ENCODE measurements around the gene PLEKHM3.
"Not testable (repeated sequence)": the region's sequence is repeated elsewhere in the genome, so short reads cannot be mapped to it uniquely, and the experiment has no call there.

Gene PLEKHM3

DNA sequence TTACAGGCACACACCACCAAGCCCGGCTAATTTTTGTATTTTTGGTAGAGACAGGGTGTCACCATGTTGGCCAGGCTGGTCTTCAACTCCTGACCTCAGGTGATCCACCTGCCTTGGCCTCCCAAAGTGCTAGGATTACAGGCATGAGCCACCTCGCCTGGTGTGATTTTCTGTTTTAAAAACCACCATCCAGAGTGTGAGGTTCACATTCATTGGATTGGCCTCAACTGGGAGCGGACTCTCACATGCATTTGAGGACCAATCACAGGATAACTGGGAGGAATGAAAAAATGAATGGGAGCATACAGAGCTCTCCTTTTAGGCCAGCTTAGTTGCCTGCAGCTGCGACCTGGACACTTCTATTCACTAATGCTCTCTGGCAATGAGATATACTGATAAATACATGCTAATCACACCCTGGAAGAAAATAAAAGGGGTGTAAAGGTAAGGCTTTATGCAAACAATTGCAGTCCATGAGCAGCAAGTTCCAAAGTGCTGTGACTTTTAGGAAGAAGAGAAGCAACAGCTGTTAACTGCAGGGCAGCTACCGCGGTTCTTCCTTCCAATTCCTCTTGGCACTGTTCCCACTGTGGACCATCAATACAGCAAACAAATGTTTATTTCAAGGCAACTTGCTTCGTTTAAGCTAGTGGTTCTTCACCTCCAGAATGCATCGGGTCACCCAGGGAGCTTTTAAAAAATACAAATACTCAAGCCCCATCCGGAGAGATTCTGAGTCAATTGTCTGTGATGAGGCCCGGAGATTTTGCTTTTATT, 206.1 kb downstream of the PLEKHM3 start:
- no peak for DNase-seq

DNA sequence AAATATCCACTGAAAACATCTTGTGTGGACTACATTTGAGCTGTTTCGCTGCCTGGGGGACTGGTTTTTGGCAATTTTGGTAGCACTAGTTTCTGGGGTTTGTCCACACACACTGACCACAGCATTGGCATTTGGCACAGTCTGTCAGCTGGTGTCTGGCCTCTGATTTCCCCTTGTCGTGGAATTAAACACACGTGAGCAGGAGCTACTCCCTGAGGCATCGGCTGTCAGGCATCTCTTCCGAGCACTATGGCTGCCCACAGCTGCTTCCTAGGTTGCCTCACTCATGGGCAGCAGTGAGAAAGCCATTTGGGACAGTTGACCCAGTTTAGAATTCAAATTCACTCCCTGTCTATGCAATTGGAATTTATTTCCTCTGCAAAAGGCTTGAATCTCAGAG, 208.8 kb downstream of the PLEKHM3 start:
- no peak for DNase-seq

DNA sequence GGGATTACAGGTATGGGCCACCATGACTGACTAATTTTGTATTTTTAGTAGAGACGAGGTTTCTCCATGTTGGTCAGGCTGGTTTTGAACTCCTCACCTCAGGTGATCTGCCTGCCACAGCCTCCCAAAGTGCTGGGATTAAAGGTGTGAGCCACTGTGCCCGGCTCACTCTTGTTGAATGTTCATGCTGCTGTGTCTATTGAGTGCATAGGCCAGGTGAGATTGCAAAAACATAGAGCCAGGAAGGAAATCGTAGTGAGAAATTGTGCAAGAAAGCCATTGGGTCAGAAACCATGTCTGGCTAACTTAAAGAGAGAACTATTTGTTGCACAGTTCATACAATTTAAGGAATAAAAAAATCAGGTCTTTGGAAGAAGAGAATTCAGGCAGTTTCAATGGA, 210.1 kb downstream of the PLEKHM3 start:
- no peak for DNase-seq

DNA sequence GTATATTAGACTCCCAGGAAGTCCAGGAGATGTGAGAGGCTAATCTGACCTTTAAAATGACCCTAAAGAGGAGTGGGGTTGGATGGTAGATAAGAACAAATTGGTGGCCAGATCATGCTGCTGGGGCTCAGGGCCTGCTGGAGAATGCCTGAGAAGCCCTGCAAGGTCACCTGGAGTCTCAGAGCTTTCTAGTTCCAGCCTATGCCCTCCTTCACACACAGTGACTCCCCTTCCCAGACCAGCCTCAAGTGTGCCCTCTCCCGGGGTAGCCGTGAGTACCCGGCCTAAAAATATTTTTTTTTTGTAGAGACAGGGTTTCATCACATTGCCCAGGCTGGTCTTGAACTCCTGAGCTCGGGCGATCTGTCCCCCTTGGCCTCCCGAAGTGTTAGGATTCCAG, 211.4 kb downstream of the PLEKHM3 start:
- no peak for DNase-seq

DNA sequence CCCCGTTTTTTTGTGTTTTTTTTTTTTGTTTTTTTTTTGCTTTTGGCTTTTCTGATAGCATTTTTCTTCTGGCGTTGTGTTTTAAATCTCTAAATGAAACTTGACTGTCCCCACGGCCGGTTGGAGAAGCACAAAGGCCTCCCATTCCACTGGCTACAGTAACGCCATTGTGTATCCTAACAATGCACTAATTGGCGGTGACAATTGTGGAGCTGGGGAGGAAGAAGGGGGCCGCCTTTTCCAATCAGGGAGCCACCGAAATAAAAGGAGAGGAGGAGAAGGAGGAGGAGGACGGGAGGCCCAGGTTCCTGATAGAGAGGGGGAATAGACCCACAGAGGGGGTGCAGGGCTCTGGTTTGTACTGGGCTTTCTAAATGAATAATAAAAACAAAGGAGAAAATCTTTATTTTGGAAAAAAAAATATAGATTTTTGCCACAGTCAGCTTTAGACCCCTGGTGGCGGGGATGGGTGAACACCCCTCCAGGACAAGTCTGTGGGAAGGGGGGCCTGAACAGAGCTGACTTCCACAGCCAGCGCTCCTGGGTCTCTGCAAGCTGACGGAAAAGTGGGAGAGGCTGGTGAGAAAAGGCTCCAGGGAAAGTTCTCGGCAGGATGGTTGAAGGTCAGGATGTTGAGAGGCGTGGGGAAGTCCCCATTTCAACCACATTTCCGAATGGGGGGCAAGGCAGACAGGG, 212.0 kb downstream of the PLEKHM3 start:
- no peak for DNase-seq

DNA sequence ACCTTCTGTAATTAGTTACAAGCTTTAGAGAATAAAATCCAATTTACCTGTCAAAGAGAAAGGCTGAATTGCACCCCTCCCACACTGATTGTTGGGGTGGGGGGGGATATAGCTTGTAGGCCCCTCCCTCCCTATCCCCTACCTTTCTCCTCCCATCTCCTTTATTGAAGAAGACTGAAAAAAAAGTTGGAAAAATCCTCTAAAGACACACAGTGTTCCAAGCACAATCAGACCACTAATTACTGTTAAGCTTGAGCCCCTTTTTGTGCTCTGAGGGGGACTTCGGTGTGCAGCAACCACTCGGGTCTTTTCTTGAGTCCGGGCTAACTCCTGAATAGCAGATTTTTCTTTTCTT, 212.6 kb downstream of the PLEKHM3 start:
- DNase-seq, result no peak

DNA sequence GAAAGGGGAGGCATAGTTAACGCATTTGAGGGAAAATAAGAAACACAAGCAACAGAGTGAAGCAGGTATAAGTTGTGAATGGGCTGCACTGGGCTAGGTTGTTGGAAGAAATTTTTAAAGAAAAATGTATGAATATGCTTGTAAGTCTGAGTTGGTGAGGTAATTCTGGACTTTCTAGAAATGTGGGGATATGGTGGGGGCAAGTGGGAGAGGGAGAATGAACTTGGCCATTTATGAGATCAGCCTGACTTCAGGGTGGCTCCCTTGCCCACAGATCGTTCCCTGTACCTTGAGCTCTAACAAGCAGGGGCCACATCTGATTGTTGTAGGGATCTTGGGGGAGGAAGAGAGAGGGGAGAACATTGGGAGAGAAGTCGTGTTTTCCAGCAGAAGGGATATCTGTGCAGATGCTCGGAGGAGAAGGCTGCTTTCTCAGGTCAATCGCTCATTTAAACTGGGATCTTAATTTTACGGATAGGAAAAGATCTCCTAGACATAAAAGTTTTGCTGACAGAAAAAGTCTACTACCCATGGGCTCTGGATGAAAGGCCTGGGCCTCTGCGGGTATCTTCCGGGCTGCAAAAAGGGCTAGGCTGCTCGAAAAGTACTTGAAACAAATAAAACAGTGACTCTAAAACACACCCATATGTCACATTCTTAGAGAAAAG, 213.1 kb downstream of the PLEKHM3 start:
- no peak for DNase-seq

DNA sequence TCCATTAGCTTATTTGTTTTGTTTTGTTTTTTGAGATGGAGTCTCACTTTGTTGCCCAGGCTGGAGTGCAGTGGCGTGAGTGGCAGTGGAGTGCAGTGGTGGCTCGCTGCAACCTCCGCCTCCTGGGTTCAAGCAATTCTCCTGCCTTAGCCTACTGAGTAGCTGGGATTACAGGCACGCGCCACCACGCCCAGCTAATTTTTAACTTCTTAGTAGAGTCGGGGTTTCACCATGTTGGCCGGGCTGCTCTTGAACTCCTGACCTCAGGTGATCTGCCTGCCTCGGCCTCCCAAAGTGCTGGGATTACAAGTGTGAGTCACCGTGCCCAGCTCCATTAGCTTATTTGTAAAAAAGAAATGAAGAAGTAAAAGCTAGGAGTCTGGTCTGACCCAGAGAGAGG, 213.7 kb downstream of the PLEKHM3 start:
- not testable (repeated sequence) for DNase-seq

DNA sequence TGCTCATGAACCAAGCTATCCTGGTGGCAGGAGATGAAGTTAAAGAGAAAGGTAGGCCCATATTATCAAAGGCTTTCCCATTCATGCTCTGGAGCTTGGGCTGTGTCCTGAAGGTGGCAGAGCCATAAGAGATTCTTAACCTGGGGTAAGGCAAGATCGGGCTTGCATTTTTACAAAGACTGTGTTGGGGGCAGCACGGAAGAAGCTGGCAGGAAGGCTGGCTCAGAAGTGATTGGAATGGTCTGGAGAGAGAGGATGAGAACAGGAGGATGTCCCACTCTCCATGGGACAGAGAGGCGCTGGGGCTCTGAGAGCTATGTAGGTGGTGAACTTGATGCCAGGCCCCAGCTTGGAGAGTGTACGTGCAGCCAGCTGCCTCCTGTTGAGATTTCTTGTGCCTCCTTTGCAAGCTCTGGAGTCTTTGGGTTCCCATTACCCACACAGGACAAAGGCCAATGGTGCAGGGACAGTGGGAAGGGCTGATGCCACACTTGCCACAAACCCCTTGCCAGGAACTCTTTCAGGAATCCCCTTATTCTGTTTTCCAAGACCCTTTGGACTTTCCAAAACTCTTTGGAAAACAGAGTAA, 215.0 kb downstream of the PLEKHM3 start:
- no peak for DNase-seq

DNA sequence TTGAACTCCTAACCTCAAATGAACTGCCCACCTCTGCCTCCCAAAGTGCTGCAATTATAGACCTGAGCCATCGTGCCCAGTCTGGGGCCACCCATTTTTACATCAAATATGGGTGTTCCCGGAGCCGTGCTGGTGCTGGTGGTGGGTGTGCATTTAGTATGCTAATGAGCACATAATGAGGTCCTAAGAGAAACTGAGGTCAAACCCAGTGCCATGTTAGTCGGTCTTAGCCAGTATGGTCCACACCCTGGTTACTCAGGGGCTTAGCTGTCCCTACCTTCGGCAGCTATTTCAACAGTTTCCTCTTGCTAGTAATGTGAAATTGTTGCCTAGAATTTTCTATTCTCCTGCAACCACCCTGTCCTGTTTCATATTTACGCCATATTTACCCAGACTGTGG, 217.2 kb downstream of the PLEKHM3 start:
- DNase-seq, result no peak

DNA sequence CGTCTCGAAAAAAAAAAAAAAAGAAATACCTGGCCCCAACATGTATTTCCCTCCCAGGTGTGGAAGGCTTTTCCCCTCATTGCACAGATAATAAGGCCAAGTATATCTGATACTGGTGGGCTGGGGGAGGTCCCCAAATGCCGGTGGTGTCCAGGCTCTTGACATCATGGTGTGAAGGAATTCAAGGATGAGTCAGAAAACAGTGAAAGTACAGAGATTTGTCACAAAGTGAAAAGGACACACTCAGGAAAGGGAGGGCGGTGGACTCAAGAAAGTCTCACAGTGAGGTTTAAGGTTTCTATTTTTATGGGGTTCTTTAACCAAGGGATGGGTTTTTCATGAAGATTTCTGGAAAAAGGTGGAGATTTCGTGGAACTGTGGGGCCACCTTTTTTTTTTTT, 217.8 kb downstream of the PLEKHM3 start:
- peak in 1 of 2 experiments; percentile 10 for DNase-seq

DNA sequence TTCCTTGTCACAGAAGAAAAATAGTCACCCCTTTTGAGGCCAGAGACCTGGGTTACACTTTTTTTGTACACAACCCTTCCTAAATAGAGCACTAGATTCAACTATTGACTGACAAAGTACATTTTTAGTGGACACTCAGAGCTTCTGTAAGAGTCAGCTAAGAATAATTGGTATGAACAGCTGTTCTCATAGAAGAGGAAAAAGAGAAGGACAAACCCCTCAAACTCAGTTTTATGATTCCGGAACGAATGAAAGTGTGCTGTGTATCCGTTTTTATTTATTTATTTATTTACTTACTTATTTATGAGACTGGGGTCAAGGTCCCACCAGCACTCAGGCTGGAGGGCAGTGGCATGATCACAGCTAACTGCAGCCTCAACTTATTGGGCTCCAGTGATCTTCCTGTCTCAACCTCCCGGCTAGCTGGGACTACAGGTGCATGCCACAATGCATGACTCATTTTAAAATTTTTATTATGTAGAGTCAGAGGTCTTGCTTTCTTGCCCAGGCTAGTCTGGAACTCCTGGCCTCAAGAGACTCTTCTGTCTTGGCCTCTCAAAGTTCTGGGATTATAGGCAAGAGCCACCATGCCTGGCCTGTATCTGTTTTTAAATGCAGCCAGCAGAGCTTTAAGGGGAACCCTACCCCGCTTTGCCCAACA, 219.6 kb downstream of the PLEKHM3 start:
- no peak for DNase-seq

DNA sequence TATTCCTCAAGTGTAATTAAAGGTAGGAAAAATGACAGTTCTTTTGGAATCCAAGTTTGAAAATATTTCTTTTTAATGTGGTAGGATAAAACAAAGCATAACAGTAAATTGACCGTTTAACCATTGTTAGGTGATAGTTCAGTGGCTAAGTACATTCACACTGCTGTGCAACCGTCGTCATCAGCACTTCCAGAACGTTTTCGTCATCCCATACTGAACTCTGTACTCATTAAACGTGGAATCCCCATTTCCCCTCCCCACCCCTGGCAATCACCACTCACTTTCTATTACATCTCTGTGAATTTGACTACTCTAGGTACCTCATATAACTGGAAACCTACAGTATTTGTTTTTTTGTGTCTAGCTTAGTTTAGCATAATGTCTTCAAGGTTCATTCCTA, 222.7 kb downstream of the PLEKHM3 start:
- DNase-seq, result no peak

DNA sequence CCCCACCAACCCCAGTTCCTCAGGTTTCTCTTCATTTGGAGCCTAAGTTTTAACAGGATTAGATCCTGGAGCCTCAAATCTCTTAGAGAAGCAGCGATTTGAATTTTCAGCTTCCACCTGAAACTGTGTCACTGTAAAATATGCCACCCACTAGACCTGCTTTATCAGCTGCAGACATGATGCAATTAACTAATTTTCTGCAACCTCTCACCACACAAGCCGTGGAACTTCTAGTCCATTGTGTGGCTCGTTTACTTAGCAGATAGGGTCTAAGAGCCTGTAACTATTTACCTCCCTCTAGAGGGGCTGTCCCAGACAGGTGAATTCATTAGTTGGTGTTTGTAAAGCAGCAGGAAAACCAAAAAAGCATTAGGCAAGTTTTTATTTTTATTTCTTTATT, 224.1 kb downstream of the PLEKHM3 start:
- no peak for DNase-seq

DNA sequence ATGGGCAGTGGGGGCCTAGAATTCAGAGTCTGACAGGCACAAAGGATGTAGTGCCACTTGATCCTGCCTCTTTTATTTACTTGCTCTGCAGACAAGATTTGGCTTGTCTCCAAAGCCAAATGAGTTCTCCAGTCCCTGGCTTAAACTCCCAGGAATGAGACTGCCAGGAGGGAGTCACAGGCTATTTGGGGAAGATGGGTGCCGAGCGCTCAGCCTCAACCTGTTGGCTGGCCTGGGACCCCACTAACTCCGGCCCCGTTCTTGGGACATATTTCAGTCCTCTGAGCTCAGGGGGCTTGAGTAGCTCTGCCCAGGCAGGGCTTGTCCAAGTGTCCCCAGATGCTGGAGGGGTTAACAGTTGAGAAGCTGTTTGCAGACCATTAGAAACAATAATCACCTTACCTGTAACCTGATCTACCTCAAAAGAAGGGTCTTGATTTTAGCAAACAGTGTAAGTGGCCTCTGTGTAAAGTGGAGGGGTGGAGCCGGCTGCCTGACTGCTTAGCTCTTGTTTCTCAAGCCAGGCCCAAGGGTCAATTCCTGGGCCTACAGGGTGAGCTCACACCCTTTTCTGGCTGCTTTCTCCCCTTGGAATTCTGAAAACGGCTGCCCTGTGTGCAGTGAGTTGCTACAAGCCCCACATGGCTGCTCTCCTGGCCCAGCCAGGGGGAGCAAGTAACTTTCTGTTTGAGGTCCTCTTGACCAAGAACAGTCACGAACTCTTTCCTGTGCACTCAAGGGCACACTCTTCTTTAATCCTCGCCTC, 228.6 kb downstream of the PLEKHM3 start:
- DNase-seq, result no peak

DNA sequence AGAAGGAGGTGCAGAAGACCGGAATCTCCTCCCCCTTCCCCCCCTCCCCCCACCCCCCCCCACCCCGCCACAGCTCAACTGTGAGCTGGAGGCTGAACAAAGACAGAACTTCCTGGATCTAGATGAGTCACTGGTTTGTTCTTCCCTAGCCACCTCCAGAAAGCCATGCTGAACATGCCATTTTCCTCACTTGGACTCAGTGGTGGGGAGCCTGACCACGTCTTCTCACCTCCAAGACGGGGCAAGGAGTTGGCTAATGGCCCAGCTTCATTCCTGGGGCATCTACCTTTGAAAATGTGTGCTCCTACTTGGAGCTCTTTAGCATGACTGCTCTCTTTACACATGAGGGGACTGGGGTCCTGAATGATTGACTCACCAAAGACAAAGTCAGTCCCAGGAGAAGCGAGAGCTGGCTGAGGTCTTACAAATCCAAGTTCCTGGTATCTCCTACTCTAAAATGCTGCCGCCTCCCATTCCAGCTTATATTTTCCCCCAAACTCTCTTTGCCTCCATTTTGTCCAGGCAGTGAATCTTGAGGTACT, 233.0 kb downstream of the PLEKHM3 start:
- DNase-seq, result no peak

DNA sequence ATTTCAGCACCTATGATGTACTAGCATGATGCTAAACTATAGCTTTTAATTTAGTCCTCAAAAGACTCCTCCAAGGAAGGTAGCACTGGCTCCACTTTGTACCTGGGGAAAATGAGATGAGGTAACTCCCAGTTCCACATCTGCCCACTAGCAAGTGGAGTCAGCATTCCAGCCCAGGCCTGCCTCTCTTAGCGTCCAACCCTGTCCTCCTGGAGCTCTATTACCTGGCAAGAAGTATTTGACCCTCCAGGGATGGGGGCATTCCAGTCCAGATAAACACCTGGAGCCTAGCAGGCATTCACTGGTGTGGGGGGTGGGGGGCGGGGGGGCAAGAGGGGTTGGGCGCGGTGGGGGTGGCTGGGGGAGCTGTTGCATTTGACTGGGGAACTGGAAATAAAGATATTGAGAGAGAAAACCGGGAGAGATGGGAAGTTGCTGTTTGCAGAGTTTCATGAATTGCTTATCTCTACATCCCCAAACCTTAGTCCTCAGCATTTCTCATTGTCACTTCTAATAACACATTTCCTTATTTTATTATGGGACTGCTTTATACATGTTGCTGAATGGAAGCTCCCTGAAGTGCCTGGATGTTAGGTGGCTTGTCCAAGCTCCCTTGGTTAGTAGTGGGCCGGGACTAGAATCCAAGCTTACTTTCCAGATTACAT, 233.6 kb downstream of the PLEKHM3 start:
- no peak for DNase-seq

DNA sequence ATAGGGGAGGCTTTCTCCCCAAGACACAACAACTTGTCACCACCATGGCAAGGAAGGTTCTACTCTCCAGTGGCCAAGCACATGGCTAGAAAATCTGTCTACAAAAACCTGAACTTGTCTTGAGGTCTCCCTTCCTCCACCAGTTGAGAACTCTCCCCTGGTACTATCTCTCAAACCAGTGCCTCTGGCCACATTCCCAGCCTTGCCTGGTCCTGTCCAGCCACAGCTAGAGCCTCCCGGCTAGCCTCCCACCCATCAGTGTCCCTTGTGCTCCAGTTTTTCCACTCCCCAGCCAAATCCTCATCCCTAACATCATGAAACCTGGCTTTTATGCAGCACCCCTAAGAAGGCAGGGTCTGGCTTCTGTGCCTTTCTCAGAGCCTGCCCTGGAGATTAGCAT, 234.4 kb downstream of the PLEKHM3 start:
- no peak for DNase-seq

DNA sequence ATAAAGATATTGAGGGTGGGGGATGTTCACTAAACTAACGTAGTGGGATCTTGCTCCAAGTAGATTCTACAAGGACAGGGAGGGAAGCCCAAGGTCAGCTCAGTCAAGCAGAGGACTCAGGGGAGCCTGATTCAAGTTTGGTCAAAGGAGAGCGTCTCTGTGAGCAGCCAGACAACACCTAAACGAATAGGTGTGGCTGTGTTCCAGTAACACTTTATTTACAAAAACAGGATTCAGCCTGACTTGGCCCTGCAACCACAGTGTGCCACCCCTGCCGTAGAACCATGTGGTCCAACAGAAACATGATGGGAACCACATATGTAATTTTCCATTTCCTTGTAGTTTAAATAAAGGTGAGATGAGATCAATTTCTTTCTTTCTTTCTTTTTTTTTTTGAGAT, 237.5 kb downstream of the PLEKHM3 start:
- no peak for DNase-seq

DNA sequence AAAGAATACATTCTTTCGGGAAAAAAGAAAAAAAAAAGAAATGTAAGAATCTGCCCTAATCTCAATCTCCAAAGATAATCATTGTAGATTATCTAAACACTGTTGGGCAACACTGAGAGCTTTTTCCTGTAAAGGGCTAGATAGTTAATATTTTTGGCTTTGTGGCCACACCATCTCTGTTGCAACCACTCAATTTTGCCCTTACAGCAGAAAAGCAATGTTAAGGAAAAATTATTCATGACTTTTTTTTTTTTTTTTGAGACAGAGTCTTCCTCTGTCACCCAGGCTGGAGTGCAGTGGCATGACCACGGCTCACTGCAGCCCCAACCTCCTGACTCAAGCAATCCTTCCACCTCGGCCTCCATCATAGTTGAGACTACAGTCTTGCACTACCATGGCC, 238.3 kb downstream of the PLEKHM3 start:
- DNase-seq, result no peak

DNA sequence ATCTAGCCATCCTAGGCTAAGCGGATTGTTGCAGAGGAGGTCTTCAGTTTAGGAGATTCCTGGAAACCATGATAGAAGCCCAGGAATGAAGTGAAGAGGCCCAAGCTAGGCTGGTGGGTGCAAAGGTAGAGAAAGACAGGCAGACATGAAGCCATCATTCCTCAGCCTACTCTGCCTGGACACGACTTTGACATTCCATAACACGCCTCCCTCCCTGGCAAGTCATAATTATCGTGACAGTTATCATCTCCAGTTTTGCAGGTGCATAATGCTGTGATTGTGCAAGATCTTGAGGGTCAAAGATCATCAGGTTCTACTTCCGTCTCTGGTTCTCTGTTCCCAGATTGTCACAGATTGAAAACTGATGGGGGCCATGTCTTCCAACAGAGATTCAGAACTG, 240.4 kb downstream of the PLEKHM3 start:
- no peak for DNase-seq

DNA sequence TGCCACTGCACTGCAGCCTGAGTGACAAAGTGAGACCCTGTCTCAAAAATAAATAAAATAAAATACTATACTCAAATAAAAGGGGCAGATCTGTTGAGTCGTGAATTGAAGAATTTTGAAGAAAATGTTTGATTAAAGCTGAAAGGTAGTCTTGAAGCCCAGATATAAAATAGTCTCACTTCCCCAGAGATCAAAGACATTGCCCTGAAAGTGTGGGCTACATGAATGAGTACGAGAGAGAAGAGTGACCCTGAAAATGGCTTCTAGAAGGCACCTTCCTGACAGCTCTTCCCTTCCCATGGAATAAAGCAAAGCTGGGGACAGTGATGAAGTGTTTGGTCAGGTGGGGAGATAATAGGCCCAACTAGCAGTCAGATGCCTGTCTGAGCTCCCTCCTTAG, 241.8 kb downstream of the PLEKHM3 start:
- DNase-seq, result no peak
